Measurements from ENCODE around the gene ZSCAN21. TPM values are rescaled to one million over a fixed set of nuclear protein-coding genes. Genes with fewer than 3 reads are reported as not detected.

Gene ZSCAN21
- total and polyA plus RNA-seq, 2 donors (not counting 3 experiments of a cell fraction or from before 2014, with no cell fraction given) = 7.4 to 7.7 TPM

GRCh38 chr7:100080907-100081534 lies 31.4 kb downstream of the ZSCAN21 start:
- Histone ChIP-seq H3K27me3 (ENCODE audit: control insufficient read depth in 2 of 2, insufficient read depth in 2 of 2, low read length in 2 of 2) (no peaks in the 10 kb centered on the region), H3K9ac (replicated peaks; ENCODE audit: extremely low read depth, insufficient read depth, low read length) (peak overlapping the region; percentile 92), H3K9me1 (replicated peaks; ENCODE audit: control insufficient read depth, extremely low read depth, insufficient read depth, low read length) (no peaks in the 10 kb centered on the region), H2AFZ (ENCODE audit: low read depth, low read length) (no peak overlapping the region), H3K9me3 (replicated peaks; ENCODE audit: control insufficient read depth, insufficient read depth, low read length) (no peaks in the 10 kb centered on the region), H3K79me2 (ENCODE audit: control insufficient read depth, insufficient read depth, low read length) (peaks cover 42% of the 10 kb centered on the region), H3K4me1 (ENCODE audit: control insufficient read depth, extremely low read depth, insufficient read depth, low read length) (peaks cover 13% of the 10 kb centered on the region), H3K27ac (ENCODE audit: insufficient read depth, low read depth, low read length) (peak overlapping the region; percentile 78), H3K4me3 (replicated peaks in 1 of 3; ENCODE audit: insufficient read depth in 1 of 3, low read depth in 1 of 3, low read length in 3 of 3) (peak overlapping the region; percentile 85 to 92 (median 89)), H3K36me3 (ENCODE audit: control insufficient read depth in 2 of 2, extremely low read depth in 1 of 2, insufficient read depth in 2 of 2, low read length in 2 of 2) (peaks cover 3 to 15% of the 10 kb centered on the region in 2 experiments), H3K4me2 (ENCODE audit: insufficient read depth, low read length) (peak overlapping the region; percentile 70), H4K20me1 (replicated peaks; ENCODE audit: control insufficient read depth, extremely low read depth, insufficient read depth, low read length) (no peaks in the 10 kb centered on the region)
- ChIA-PET CTCF (interaction anchor here (0.6 kb wide), 1 partner anchor 9 kb away, joined by 3 read pairs; no protein-coding TSS in a partner anchor), POLR2A (interaction anchor here (0.7 to 1.5 kb wide), 2 partner anchors 11 to 21 kb away, joined by 3 to 8 read pairs; partner anchors contain the start of gene AP4M1)
- intact Hi-C loops (cut with micrococcal nuclease) = loop anchor here (1.0 to 10.0 kb wide), 5 partner anchors 20 to 166 kb away; partner anchors contain the start of genes AP4M1, MCM7, TRIM4 and ZKSCAN1
- FAIRE-seq (peak; percentile 26), DNase-seq (ENCODE audit: low read depth, low spot score) (peak; percentile 31)
- no peak for TF ChIP-seq CTCF (IDR thresholded peaks at IDR 0.05; ENCODE audit: extremely low read depth in 1 of 2, insufficient read depth in 1 of 2, low read depth in 1 of 2, low read length in 2 of 2)
- TF ChIP-seq MYC (IDR thresholded peaks at IDR 0.05; ENCODE audit: low read depth, low read length) = no peak
- TF ChIP-seq POLR2A (IDR thresholded peaks at IDR 0.05; ENCODE audit: low read depth, low read length) = no peak
- TF ChIP-seq POLR2AphosphoS5 (IDR thresholded peaks at IDR 0.05; ENCODE audit: insufficient read depth, low read depth, low read length) = no peak
- no peak for TF ChIP-seq GATA2 (IDR thresholded peaks at IDR 0.05; ENCODE audit: insufficient read depth, insufficient read length, low read depth, low read length)
- no peak for TF ChIP-seq MAX (IDR thresholded peaks at IDR 0.05; ENCODE audit: insufficient read depth, insufficient read length)
- TF ChIP-seq EZH2 (IDR thresholded peaks at IDR 0.05; ENCODE audit: borderline replicate concordance, low read depth, low read length, severe bottlenecking) = no peak
- no peak for TF ChIP-seq FOS (IDR thresholded peaks at IDR 0.05; ENCODE audit: borderline replicate concordance, insufficient read depth, low read length)
- no peak for TF ChIP-seq JUN (IDR thresholded peaks at IDR 0.05; ENCODE audit: borderline replicate concordance, insufficient read depth, insufficient read length, low read depth)
- dilution Hi-C loops (cut with MboI; ENCODE audit: extremely low pct_ligation_motif_present, low sequenced_read_pairs) = no loop called here
- TSS peak; percentile 40 for BruUV-seq (replicated peaks)
